Tibial nerve (tissue), 4 donors: ENCODE data around the gene ABLIM2. TPM values are rescaled to one million over a fixed set of nuclear protein-coding genes. Genes with fewer than 3 reads are reported as not detected.

Source experiments
- DNase-seq, 2 donors: peaks; one replicate each; pipeline ENCODE4 v3.0.0-alpha.2; 2019; ENCODE audit warnings: low spot score in 2 of 2
- H3K27ac ChIP-seq, 4 donors: fragments of 200-600 bp; sonication (generic) in 3 of 4; one replicate each; pipeline ENCODE4 v1.5.1; 2017 to 2019; ENCODE audit warnings: mild to moderate bottlenecking in 1 of 4
- H3K27me3 ChIP-seq, 2 donors: fragments of 200-600 bp; sonication (generic) in 1 of 2; one replicate each; pipeline versions ENCODE4 v1.5.1 to v1.6.0; 2017 to 2019
- H3K36me3 ChIP-seq, 3 donors: fragments of 200-600 bp; sonication (generic); one replicate each; pipeline ENCODE4 v1.5.1; 2018 to 2019
- H3K4me1 ChIP-seq, 4 donors: fragments of 200-600 bp; sonication (generic) in 3 of 4; one replicate each; pipeline ENCODE4 v1.5.1; 2017 to 2019
- H3K4me3 ChIP-seq, 4 donors: fragments of 200-600 bp; sonication (generic) in 3 of 4; one replicate each; pipeline ENCODE4 v1.5.1; 2017 to 2019; ENCODE audit warnings: mild to moderate bottlenecking in 1 of 4, moderate library complexity in 1 of 4
- H3K9me3 ChIP-seq, 4 donors: fragments of 200-600 bp; sonication (generic) in 3 of 4; one replicate each; pipeline ENCODE4 v1.5.1; 2017 to 2019
- CTCF ChIP-seq, 5 experiments: fragments of 200-600 bp in 3 of 5; fragments of 450-650 bp in 2 of 5; sonication (generic) in 3 of 5; IDR thresholded peaks; one replicate each; pipeline ENCODE4 v1.5.1; 2016 to 2019; ENCODE audit warnings: antibody characterized with exemption in 5 of 5, mild to moderate bottlenecking in 3 of 5, moderate library complexity in 2 of 5
- EP300 ChIP-seq, 2 donors: sonication (generic); formaldehyde crosslinking; IDR thresholded peaks; one replicate each; pipeline ENCODE4 v1.6.1; 2017; ENCODE audit warnings: antibody characterized with exemption in 2 of 2, mild to moderate bottlenecking in 1 of 2
- POLR2A ChIP-seq, 2 donors: fragments of 450-650 bp; IDR thresholded peaks; one replicate each; pipeline ENCODE4 v1.6.1; 2017; ENCODE audit warnings: antibody characterized with exemption in 2 of 2, mild to moderate bottlenecking in 2 of 2, moderate library complexity in 2 of 2
- WGBS, 2 donors: methylation state at CpG; one replicate each; pipeline ENCODE4 v1.1.5; 2018; 5-methylcytosine and 5-hydroxymethylcytosine counted together
- total RNA-seq, 4 donors: library from RNA; depleted of rRNA; stranded (reverse); fragments of >200 nt; gene quantifications; one replicate each; pipeline ENCODE4 v1.1.0, GENCODE V29; 2016

Gene ABLIM2
- total RNA-seq, 4 donors from 2014 or later = 29.1 to 125 (median 41.7) TPM

GRCh38 chr4:8043596-8043995 lies 115.0 kb downstream of the ABLIM2 start:
- Histone ChIP-seq H3K36me3 (peaks cover 0 to 9% (median 0%) of the 10 kb centered on the region in 3 donors), H3K4me1 (no peaks in the 10 kb centered on the region), H3K27me3 (no peaks in the 10 kb centered on the region), H3K4me3 (no peak overlapping the region), H3K9me3 (no peaks in the 10 kb centered on the region), H3K27ac (no peak overlapping the region)
- WGBS, 2 donors = 86 to 90% methylated on average over 13 to 16 of the region's 16 CpGs
- TF ChIP-seq EP300 (IDR thresholded peaks at IDR 0.05) (no peak), CTCF (IDR thresholded peaks at IDR 0.05) (no peak), POLR2A (IDR thresholded peaks at IDR 0.05) (no peak)
- DNase-seq = no peak

- TF ChIP-seq POLR2A (IDR thresholded peaks at IDR 0.05) = no peak
- no peak for TF ChIP-seq CTCF (IDR thresholded peaks at IDR 0.05)
- TF ChIP-seq EP300 (IDR thresholded peaks at IDR 0.05) = no peak
- no peak overlapping the region for H3K4me3 ChIP-seq
- 81 to 82% methylated on average over 11 of the region's 11 CpGs for WGBS, 2 donors
Measured at GRCh38 chr4:8041868-8042267, 116.7 kb downstream of the ABLIM2 start.

GRCh38 chr4:8041172-8041571 lies 117.4 kb downstream of the ABLIM2 start:
- H3K36me3 ChIP-seq = peaks cover 0 to 9% (median 0%) of the 10 kb centered on the region in 3 donors
- DNase-seq = no peak
- no peaks in the 10 kb centered on the region for H3K27me3 ChIP-seq
- WGBS, 2 donors = 89 to 90% methylated on average over 7 of the region's 7 CpGs
- no peaks in the 10 kb centered on the region for H3K4me1 ChIP-seq
- H3K27ac ChIP-seq = no peak overlapping the region
- H3K9me3 ChIP-seq = no peaks in the 10 kb centered on the region
- H3K4me3 ChIP-seq = no peak overlapping the region
- no peak for TF ChIP-seq POLR2A (IDR thresholded peaks at IDR 0.05)
- TF ChIP-seq CTCF (IDR thresholded peaks at IDR 0.05) = no peak
- TF ChIP-seq EP300 (IDR thresholded peaks at IDR 0.05) = no peak

More at GRCh38 chr4:8041868-8042267, 116.7 kb downstream of the ABLIM2 start:
- Histone ChIP-seq H3K27me3 (no peaks in the 10 kb centered on the region), H3K27ac (no peak overlapping the region), H3K9me3 (no peaks in the 10 kb centered on the region), H3K36me3 (peaks cover 0 to 9% (median 0%) of the 10 kb centered on the region in 3 donors), H3K4me1 (no peaks in the 10 kb centered on the region)
- DNase-seq = no peak

GRCh38 chr4:8040607-8041006 lies 118.0 kb downstream of the ABLIM2 start:
- peaks cover 0 to 5% (median 0%) of the 10 kb centered on the region in 4 donors for H3K4me1 ChIP-seq
- H3K9me3 ChIP-seq = no peaks in the 10 kb centered on the region
- H3K27me3 ChIP-seq = no peaks in the 10 kb centered on the region
- H3K4me3 ChIP-seq = no peak overlapping the region
- peaks cover 0 to 9% (median 0%) of the 10 kb centered on the region in 3 donors for H3K36me3 ChIP-seq
- no peak for DNase-seq
- TF ChIP-seq EP300 (IDR thresholded peaks at IDR 0.05) (no peak), POLR2A (IDR thresholded peaks at IDR 0.05) (no peak), CTCF (IDR thresholded peaks at IDR 0.05) (no peak)
- H3K27ac ChIP-seq = no peak overlapping the region
- WGBS, 2 donors = 71 to 73% methylated on average over 7 of the region's 7 CpGs

GRCh38 chr4:8039853-8040252 lies 118.8 kb downstream of the ABLIM2 start:
- no peak for DNase-seq
- Histone ChIP-seq H3K27ac (no peak overlapping the region), H3K36me3 (peaks cover 0 to 9% (median 0%) of the 10 kb centered on the region in 3 donors), H3K27me3 (no peaks in the 10 kb centered on the region), H3K4me3 (no peak overlapping the region), H3K9me3 (no peaks in the 10 kb centered on the region), H3K4me1 (peaks cover 0 to 7% (median 0%) of the 10 kb centered on the region in 4 donors)
- WGBS, 2 donors = 82 to 88% methylated on average over 11 of the region's 11 CpGs
- TF ChIP-seq CTCF (IDR thresholded peaks at IDR 0.05) (no peak), POLR2A (IDR thresholded peaks at IDR 0.05) (no peak), EP300 (IDR thresholded peaks at IDR 0.05) (no peak)
